Activated T-cell treated with anti-CD3 and anti-CD28 coated beads, Interleukin-2, amount 50 U/mL, for 4 hours (primary cell): ENCODE data around the gene HACD1. TPM values are rescaled to one million over a fixed set of nuclear protein-coding genes. Genes with fewer than 3 reads are reported as not detected.

Experiments
- ATAC-seq, 2 donors: fragments of 200-7000 bp; cut with Tn5 transposase; one replicate each; pipeline ENCODE4 v1.10.0; 2021
- DNase-seq: peaks from one replicate; pipeline ENCODE4 v3.0.0-alpha.2; 2020
- H3K27me3 Mint-ChIP-seq: one replicate; pipeline ENCODE4 v1.8.0; 2021; ENCODE audit warnings: low read depth, mixed read lengths
- H3K36me3 Mint-ChIP-seq: one replicate; pipeline ENCODE4 v1.8.0; 2022; ENCODE audit warnings: mixed read lengths; ENCODE audit not compliant: insufficient read depth
- H3K4me1 Mint-ChIP-seq: one replicate; pipeline ENCODE4 v1.8.0; 2021; ENCODE audit warnings: low read depth, mixed read lengths
- H3K4me3 Mint-ChIP-seq: one replicate; pipeline ENCODE4 v1.8.0; 2021; ENCODE audit warnings: mild to moderate bottlenecking, moderate library complexity, mixed read lengths
- H3K9me3 Mint-ChIP-seq: one replicate; pipeline ENCODE4 v1.8.0; 2021; ENCODE audit warnings: mixed read lengths
- total RNA-seq, 3 donors: library from RNA; stranded (reverse); gene quantifications; one replicate each; pipeline ENCODE4 v1.2.1, GENCODE V29; 2021

Gene HACD1, protein sequence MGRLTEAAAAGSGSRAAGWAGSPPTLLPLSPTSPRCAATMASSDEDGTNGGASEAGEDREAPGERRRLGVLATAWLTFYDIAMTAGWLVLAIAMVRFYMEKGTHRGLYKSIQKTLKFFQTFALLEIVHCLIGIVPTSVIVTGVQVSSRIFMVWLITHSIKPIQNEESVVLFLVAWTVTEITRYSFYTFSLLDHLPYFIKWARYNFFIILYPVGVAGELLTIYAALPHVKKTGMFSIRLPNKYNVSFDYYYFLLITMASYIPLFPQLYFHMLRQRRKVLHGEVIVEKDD
- under 1 TPM; 0.71 to 0.92 (median 0.76) TPM for total RNA-seq

- peak; percentile 74 to 78 for ATAC-seq
- Mint-ChIP-seq H3K36me3 (no peaks in the 10 kb centered on the region), H3K4me1 (peaks cover 4% of the 10 kb centered on the region), H3K27me3 (peaks cover 20% of the 10 kb centered on the region), H3K9me3 (no peaks in the 10 kb centered on the region), H3K4me3 (peak within 1 kb of the TSS; percentile 86)
- DNase-seq, result peak; percentile 38
Measured at GRCh38 chr10:17617031-17617911, at the start of gene HACD1. Gene HACD1, minus strand, starts transcription at chr10:17617374. Its CDS starts 35 bp downstream, at chr10:17617339.

DNA sequence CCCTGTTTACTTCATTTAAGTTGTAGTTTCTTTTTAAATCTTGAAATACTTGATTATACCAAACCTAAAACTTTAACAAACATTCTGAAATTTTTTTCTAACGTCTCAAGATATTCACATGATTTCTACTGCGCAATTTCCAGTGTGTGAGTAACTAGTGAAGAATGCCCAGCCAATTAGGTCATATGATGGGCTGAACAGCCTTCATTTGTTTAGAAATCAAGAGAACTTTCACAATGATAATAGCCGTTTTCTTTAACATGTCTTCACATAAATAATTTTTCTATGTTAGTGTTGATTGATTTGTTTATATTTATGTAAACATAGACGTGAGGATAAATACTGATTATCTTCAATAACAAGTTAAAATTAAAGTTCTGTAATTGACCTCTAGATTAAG lies 48.6 kb upstream of the HACD1 start:
- no peaks in the 10 kb centered on the region for H3K9me3 Mint-ChIP-seq
- DNase-seq, result no peak
- no peak overlapping the region for H3K4me3 Mint-ChIP-seq
- peaks cover 63% of the 10 kb centered on the region for H3K4me1 Mint-ChIP-seq
- peaks cover 24% of the 10 kb centered on the region for H3K36me3 Mint-ChIP-seq
- no peaks in the 10 kb centered on the region for H3K27me3 Mint-ChIP-seq
- no peak for ATAC-seq

GRCh38 chr10:17663450-17663849 lies 46.3 kb upstream of the HACD1 start:
- no peak for DNase-seq
- H3K4me3 Mint-ChIP-seq, result no peak overlapping the region
- peaks cover 26% of the 10 kb centered on the region for H3K36me3 Mint-ChIP-seq
- no peaks in the 10 kb centered on the region for H3K9me3 Mint-ChIP-seq
- ATAC-seq, result no peak
- H3K27me3 Mint-ChIP-seq, result no peaks in the 10 kb centered on the region
- peaks cover 50% of the 10 kb centered on the region for H3K4me1 Mint-ChIP-seq

DNA sequence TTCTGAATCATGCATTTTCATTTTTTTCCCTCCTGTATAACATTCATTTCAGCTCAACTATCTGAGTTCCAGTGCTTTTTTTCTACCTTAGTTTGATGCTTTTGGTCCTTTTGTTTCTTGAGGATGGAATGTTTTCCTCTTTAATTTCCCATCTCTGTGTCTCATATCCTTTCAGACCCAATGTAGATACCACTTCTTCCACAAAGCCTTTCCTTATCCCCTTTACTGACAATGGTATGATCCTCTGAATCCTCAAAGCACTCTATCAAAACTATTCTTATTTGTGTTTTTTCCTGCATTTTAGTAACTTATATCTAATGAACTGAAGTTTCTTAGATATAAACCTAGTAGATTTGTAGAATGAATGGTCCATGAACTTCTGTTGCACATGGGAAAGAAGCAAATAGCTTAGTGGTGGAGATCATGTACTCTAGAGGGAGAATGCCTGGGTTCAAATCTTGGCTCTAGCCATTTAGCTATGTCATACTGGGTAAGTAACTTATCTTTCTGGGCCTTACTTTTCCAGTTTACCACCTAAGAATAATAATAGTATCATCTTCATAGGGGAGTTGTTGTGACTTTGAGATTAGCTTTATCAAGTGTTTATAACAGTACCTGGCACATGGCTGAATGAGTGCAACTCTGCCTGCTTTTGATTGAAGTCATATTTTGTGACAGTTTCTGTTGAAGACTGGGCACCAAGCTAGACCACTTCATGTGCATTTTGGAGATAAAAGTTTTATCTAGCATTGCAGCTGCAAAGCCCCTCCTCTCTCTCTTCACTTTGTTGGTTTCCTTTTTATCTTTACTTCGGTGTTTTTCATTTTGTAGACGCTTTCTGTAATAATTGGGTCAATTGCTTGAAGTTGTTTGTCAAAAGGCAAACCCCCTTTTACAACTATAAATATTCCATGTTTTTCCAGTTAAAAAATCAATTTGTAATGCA lies 45.3 kb upstream of the HACD1 start:
- DNase-seq, result no peak
- Mint-ChIP-seq H3K4me1 (peaks cover 48% of the 10 kb centered on the region), H3K4me3 (no peak overlapping the region), H3K9me3 (no peaks in the 10 kb centered on the region), H3K36me3 (peaks cover 28% of the 10 kb centered on the region), H3K27me3 (no peaks in the 10 kb centered on the region)
- ATAC-seq, result no peak

GRCh38 chr10:17661510-17661909 lies 44.3 kb upstream of the HACD1 start:
- ATAC-seq (peak in 1 of 2 donors; percentile 14), DNase-seq (no peak)
- no peaks in the 10 kb centered on the region for H3K27me3 Mint-ChIP-seq
- peaks cover 28% of the 10 kb centered on the region for H3K36me3 Mint-ChIP-seq
- H3K9me3 Mint-ChIP-seq, result no peaks in the 10 kb centered on the region
- H3K4me3 Mint-ChIP-seq, result no peak overlapping the region
- peaks cover 53% of the 10 kb centered on the region for H3K4me1 Mint-ChIP-seq

DNA sequence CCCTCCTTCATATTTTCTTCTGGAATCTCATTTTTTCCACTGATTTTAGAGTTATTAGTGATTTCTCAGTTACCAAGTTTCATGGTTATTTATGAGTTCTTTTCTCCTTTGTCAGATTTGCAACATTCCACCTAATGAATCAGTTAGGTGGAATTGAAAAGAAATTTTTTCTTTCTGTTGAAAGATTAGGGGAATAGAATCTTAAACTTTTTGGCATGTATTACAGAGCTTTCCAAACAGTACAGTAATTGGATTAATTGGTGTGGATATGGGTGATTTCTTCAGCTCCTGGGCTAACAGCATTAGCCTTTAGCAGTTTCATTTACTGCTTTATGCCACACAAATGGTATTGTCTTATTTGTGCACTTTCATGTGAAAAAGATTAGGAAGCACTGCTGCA lies 43.7 kb upstream of the HACD1 start:
- Mint-ChIP-seq H3K27me3 (no peaks in the 10 kb centered on the region), H3K4me3 (no peak overlapping the region), H3K9me3 (no peaks in the 10 kb centered on the region), H3K36me3 (peaks cover 27% of the 10 kb centered on the region), H3K4me1 (peaks cover 56% of the 10 kb centered on the region)
- no peak for DNase-seq
- ATAC-seq, result no peak

GRCh38 chr10:17659365-17659764 lies 42.2 kb upstream of the HACD1 start:
- Mint-ChIP-seq H3K4me1 (peaks cover 69% of the 10 kb centered on the region), H3K9me3 (peaks cover 3% of the 10 kb centered on the region), H3K4me3 (no peak overlapping the region), H3K36me3 (peaks cover 30% of the 10 kb centered on the region), H3K27me3 (no peaks in the 10 kb centered on the region)
- DNase-seq (no peak), ATAC-seq (no peak)

DNA sequence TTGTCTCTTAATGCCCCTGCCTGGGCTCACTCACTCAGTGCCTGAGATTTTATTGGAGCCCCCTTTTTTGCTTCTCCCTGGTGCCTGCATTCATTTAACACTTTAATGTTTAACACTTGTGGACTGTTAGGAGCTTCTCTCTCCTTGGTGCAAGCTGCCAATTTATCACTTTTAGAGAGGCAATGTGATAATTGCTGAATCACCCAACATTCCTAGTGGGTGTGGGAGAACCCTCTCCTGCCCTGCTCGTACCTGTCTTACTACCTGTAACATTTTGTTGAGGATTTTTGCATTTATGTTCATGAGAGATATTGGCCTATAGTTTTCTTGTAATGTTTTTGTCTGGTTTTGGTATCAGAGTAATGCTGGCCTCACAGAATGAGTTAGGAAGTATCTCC lies 39.9 kb upstream of the HACD1 start:
- DNase-seq, result no peak
- Mint-ChIP-seq H3K4me3 (no peak overlapping the region), H3K27me3 (no peaks in the 10 kb centered on the region), H3K9me3 (peaks cover 15% of the 10 kb centered on the region), H3K36me3 (peaks cover 37% of the 10 kb centered on the region), H3K4me1 (peaks cover 68% of the 10 kb centered on the region)
- ATAC-seq, result no peak

DNA sequence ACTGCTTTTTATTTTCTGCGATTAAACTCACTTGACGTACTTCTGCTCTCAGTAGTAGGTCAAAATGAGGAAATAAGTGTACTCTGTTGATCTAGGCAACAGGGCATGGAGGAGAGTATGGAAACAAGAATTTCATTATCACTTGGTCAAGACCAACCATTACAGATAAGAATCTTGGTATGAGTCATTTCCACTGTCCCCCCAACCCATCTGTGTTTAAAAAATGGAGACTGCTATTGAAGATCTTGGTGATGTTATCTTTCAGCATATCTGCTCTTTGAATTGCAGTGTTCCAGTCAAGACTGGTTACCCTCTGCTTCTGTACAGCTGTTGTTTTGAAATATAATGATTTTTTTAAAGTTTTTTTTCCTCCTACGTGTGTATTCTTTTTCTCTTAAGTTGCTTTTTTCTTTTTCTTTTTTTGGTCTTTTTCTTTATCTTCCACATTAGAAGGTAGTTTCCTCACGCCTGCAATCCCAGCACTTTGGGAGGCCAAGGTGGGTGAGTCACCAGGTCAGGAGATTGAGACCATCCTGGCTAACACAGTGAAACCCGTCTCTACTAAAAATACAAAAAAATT lies 38.5 kb upstream of the HACD1 start:
- peaks cover 68% of the 10 kb centered on the region for H3K4me1 Mint-ChIP-seq
- ATAC-seq (peak in 1 of 2 donors; percentile 42), DNase-seq (no peak)
- H3K4me3 Mint-ChIP-seq, result no peak overlapping the region
- H3K9me3 Mint-ChIP-seq, result peaks cover 15% of the 10 kb centered on the region
- no peaks in the 10 kb centered on the region for H3K27me3 Mint-ChIP-seq
- H3K36me3 Mint-ChIP-seq, result peaks cover 38% of the 10 kb centered on the region

DNA sequence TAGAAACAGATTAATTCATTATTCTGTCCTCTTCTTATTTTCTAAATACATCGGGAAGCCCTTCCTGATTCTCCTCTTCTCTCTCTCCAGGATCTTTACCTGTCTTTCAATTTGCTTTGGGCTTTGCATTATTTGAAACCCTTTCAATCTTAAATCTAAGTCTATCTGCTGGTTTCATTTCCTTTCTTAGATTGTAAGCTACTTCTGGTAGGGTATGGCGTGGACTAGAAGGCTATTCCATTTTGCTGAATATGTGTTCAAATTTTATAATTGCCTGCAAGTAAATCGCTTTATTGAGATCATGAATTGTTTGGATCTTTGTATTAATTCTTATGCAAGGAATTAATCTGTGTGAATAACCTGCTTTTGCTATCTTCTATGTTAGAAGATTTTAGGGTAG lies 37.8 kb upstream of the HACD1 start:
- Mint-ChIP-seq H3K9me3 (peaks cover 15% of the 10 kb centered on the region), H3K36me3 (peaks cover 43% of the 10 kb centered on the region), H3K4me3 (peak overlapping the region; percentile 7), H3K4me1 (peaks cover 74% of the 10 kb centered on the region), H3K27me3 (no peaks in the 10 kb centered on the region)
- DNase-seq (no peak), ATAC-seq (no peak)

GRCh38 chr10:17652585-17652984 lies 35.4 kb upstream of the HACD1 start:
- H3K4me1 Mint-ChIP-seq, result peaks cover 82% of the 10 kb centered on the region
- H3K9me3 Mint-ChIP-seq, result peaks cover 15% of the 10 kb centered on the region
- DNase-seq (no peak), ATAC-seq (no peak)
- peaks cover 45% of the 10 kb centered on the region for H3K36me3 Mint-ChIP-seq
- no peaks in the 10 kb centered on the region for H3K27me3 Mint-ChIP-seq
- no peak overlapping the region for H3K4me3 Mint-ChIP-seq

- Mint-ChIP-seq H3K9me3 (peaks cover 15% of the 10 kb centered on the region), H3K27me3 (no peaks in the 10 kb centered on the region), H3K4me1 (peaks cover 80% of the 10 kb centered on the region), H3K36me3 (peaks cover 43% of the 10 kb centered on the region), H3K4me3 (no peak overlapping the region)
- DNase-seq, result no peak
- no peak for ATAC-seq
Measured at GRCh38 chr10:17651896-17652295, 34.7 kb upstream of the HACD1 start.

DNA sequence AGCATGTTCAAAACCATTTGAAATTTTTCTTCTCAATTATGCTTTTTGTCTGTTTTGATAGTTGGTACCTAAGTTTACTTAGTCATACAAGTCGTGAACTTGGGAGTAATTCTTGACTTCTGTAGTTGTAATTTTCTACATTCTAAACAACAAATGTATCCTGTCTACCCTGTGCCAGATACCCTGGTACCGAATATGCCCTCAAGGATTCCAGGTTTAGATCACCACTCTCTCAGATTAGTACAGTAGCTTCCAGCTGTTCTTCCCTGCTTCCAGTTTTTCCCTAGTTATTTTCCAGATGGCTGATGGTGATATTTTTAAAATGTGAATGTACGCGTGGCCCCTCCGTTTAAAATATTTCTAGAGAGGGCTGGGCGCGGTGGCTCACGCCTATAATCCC lies 33.2 kb upstream of the HACD1 start:
- ATAC-seq (no peak), DNase-seq (no peak)
- peaks cover 80% of the 10 kb centered on the region for H3K4me1 Mint-ChIP-seq
- peaks cover 43% of the 10 kb centered on the region for H3K36me3 Mint-ChIP-seq
- peaks cover 15% of the 10 kb centered on the region for H3K9me3 Mint-ChIP-seq
- no peaks in the 10 kb centered on the region for H3K27me3 Mint-ChIP-seq
- H3K4me3 Mint-ChIP-seq, result no peak overlapping the region

GRCh38 chr10:17649836-17650235 lies 32.7 kb upstream of the HACD1 start:
- no peak for ATAC-seq
- peaks cover 41% of the 10 kb centered on the region for H3K36me3 Mint-ChIP-seq

More at GRCh38 chr10:17649836-17650235, 32.7 kb upstream of the HACD1 start:
- Mint-ChIP-seq H3K4me1 (peaks cover 78% of the 10 kb centered on the region), H3K27me3 (no peaks in the 10 kb centered on the region), H3K4me3 (no peak overlapping the region), H3K9me3 (peaks cover 12% of the 10 kb centered on the region)
- no peak for DNase-seq
